DOHH2 (cell line): ENCODE data around the gene C2CD3.

ENCODE experiments used
- H3F3A ChIP-seq: fragments of 200-600 bp; sonication (generic), shearing (Covaris generic); 2 replicates; pipeline ENCODE4 v1.6.0; 2016; ENCODE audit warnings: antibody characterized with exemption, mild to moderate bottlenecking; ENCODE audit not compliant: control insufficient read depth, insufficient read depth
- H3K27ac ChIP-seq: fragments of 200-600 bp; sonication (generic); 2 replicates; pipeline ENCODE4 v1.5.1; 2014; ENCODE audit warnings: low read depth, mild to moderate bottlenecking, low read length, moderate library complexity
- H3K27me3 ChIP-seq: fragments of 200-600 bp; sonication (generic); 2 replicates; pipeline ENCODE4 v1.6.1; 2014; ENCODE audit warnings: mild to moderate bottlenecking, low read length, mixed read lengths; ENCODE audit not compliant: control insufficient read depth
- H3K36me3 ChIP-seq: fragments of 200-600 bp; sonication (generic); 2 replicates; pipeline ENCODE4 v1.6.1; 2014; ENCODE audit warnings: mild to moderate bottlenecking, low read length, moderate library complexity, mixed read lengths; ENCODE audit not compliant: control insufficient read depth
- H3K4me1 ChIP-seq: fragments of 200-600 bp; sonication (generic); 2 replicates; pipeline ENCODE4 v1.6.1; 2014; ENCODE audit warnings: mild to moderate bottlenecking, low read length, mixed read lengths; ENCODE audit not compliant: control insufficient read depth
- H3K4me2 ChIP-seq: fragments of 200-600 bp; sonication (generic); 2 replicates; pipeline ENCODE4 v1.6.0; 2014; ENCODE audit warnings: mild to moderate bottlenecking, low read length, moderate library complexity
- H3K4me3 ChIP-seq: fragments of 200-600 bp; sonication (generic); 2 replicates; pipeline ENCODE4 v1.5.1; 2014; ENCODE audit warnings: mild to moderate bottlenecking, low read length, mixed read lengths
- H3K79me2 ChIP-seq: fragments of 200-600 bp; sonication (generic); 2 replicates; pipeline ENCODE4 v1.6.1; 2014; ENCODE audit warnings: mild to moderate bottlenecking, low read length, mixed read lengths; ENCODE audit not compliant: control insufficient read depth
- H3K9me2 ChIP-seq: fragments of 200-600 bp; sonication (generic); replicated peaks from 2 replicates; pipeline ENCODE4 v1.6.1; 2014; ENCODE audit warnings: mild to moderate bottlenecking, low read length, mixed read lengths; ENCODE audit not compliant: control insufficient read depth
- H3K9me3 ChIP-seq: fragments of 200-600 bp; sonication (generic); 2 replicates; pipeline ENCODE4 v1.6.1; 2014; ENCODE audit warnings: antibody characterized with exemption, low read length, mixed read lengths; ENCODE audit not compliant: control insufficient read depth, insufficient read depth
- H4K20me1 ChIP-seq: fragments of 200-600 bp; sonication (generic); 2 replicates; pipeline ENCODE4 v1.6.0; 2014; ENCODE audit warnings: low read depth, mild to moderate bottlenecking, antibody characterized with exemption, low read length, moderate library complexity; ENCODE audit not compliant: control insufficient read depth, insufficient read depth
- CTCF ChIP-seq: fragments of 200-600 bp; sonication (generic); IDR thresholded peaks from one replicate; pipeline ENCODE4 v1.5.1; 2014; ENCODE audit warnings: antibody characterized with exemption, mild to moderate bottlenecking, low read depth, low read length; ENCODE audit not compliant: poor library complexity, severe bottlenecking
- EZH2phosphoT487 ChIP-seq: fragments of 200-600 bp; sonication (generic); IDR thresholded peaks from 2 replicates; pipeline ENCODE4 v1.6.1; 2017; ENCODE audit warnings: borderline replicate concordance, mild to moderate bottlenecking, antibody characterized with exemption, low read length, moderate library complexity, mixed read lengths

C2CD3 gene

GRCh38 chr11:74057249-74058151 lies 113.3 kb downstream of the C2CD3 start:
- no peaks in the 10 kb centered on the region for H3K27me3 ChIP-seq
- no peak overlapping the region for H3K27ac ChIP-seq
- no peaks in the 10 kb centered on the region for H3K4me1 ChIP-seq
- H3K4me3 ChIP-seq: no peak overlapping the region
- no peaks in the 10 kb centered on the region for H3K9me3 ChIP-seq
- no peak for TF ChIP-seq CTCF
- no peak for TF ChIP-seq EZH2phosphoT487
- H3K36me3 ChIP-seq: peaks cover 28% of the 10 kb centered on the region
- H3F3A ChIP-seq: no peaks in the 10 kb centered on the region
- H3K9me2 ChIP-seq: no peaks in the 10 kb centered on the region
- H3K4me2 ChIP-seq: no peak overlapping the region
- H3K79me2 ChIP-seq: no peaks in the 10 kb centered on the region
- no peaks in the 10 kb centered on the region for H4K20me1 ChIP-seq

- no peaks in the 10 kb centered on the region for H3K9me3 ChIP-seq
- H4K20me1 ChIP-seq: no peaks in the 10 kb centered on the region
- no peak overlapping the region for H3K4me2 ChIP-seq
- H3K27ac ChIP-seq: no peak overlapping the region
- no peaks in the 10 kb centered on the region for H3K4me1 ChIP-seq
- no peak overlapping the region for H3K4me3 ChIP-seq
- no peaks in the 10 kb centered on the region for H3K9me2 ChIP-seq
- no peaks in the 10 kb centered on the region for H3K27me3 ChIP-seq
- no peaks in the 10 kb centered on the region for H3F3A ChIP-seq
- TF ChIP-seq EZH2phosphoT487 (no peak), CTCF (no peak)
- no peaks in the 10 kb centered on the region for H3K79me2 ChIP-seq
- peaks cover 33% of the 10 kb centered on the region for H3K36me3 ChIP-seq
These were observed 114.9 kb downstream of the C2CD3 start for GRCh38 chr11:74055938-74056337.

- Histone ChIP-seq H3K4me1 (no peaks in the 10 kb centered on the region), H3K27ac (no peak overlapping the region), H3K4me2 (no peak overlapping the region), H3K4me3 (no peak overlapping the region), H3K27me3 (no peaks in the 10 kb centered on the region), H3F3A (no peaks in the 10 kb centered on the region), H3K36me3 (peaks cover 45% of the 10 kb centered on the region), H4K20me1 (no peaks in the 10 kb centered on the region), H3K9me2 (no peaks in the 10 kb centered on the region), H3K79me2 (no peaks in the 10 kb centered on the region), H3K9me3 (no peaks in the 10 kb centered on the region)
- no peak for TF ChIP-seq EZH2phosphoT487
- no peak for TF ChIP-seq CTCF
These were observed 120.3 kb downstream of the C2CD3 start for GRCh38 chr11:74050465-74050864.
